Liver (tissue), 9 donors: Measurements from ENCODE around the gene CHCHD2. TPM values are rescaled to one million over a fixed set of nuclear protein-coding genes. Genes with fewer than 3 reads are reported as not detected.

Source experiments
- DNase-seq: peaks from one replicate; pipeline ENCODE4 v3.0.0-alpha.2; 2017; ENCODE audit warnings: low spot score
- H3K27ac ChIP-seq, 2 donors: one replicate each; pipeline ENCODE4 v1.7.0; 2013; ENCODE audit warnings: inconsistent platforms in 2 of 2, low read length in 2 of 2, control low read depth in 1 of 2, low read depth in 1 of 2, mild to moderate bottlenecking in 1 of 2
- H3K27me3 ChIP-seq, 4 donors: one replicate each; pipeline versions ENCODE4 v1.6.1 to v1.7.0; 2013; ENCODE audit warnings: low read length in 3 of 4, inconsistent platforms in 1 of 4, mild to moderate bottlenecking in 1 of 4, moderate library complexity in 1 of 4; ENCODE audit not compliant: control insufficient read depth in 4 of 4, insufficient read depth in 4 of 4
- H3K36me3 ChIP-seq, 4 donors: one replicate each; pipeline versions ENCODE4 v1.6.1 to v1.7.0; 2013; ENCODE audit warnings: low read length in 3 of 4, mild to moderate bottlenecking in 3 of 4, low read depth in 1 of 4, moderate library complexity in 1 of 4; ENCODE audit not compliant: control insufficient read depth in 4 of 4, insufficient read depth in 3 of 4
- H3K4me1 ChIP-seq, 4 donors: one replicate each; pipeline versions ENCODE4 v1.6.1 to v1.7.0; 2013; ENCODE audit warnings: low read length in 3 of 4, mild to moderate bottlenecking in 3 of 4, moderate library complexity in 1 of 4; ENCODE audit not compliant: control insufficient read depth in 4 of 4, insufficient read depth in 4 of 4
- H3K4me3 ChIP-seq, 3 donors: one replicate each; pipeline versions ENCODE4 v1.6.1 to v1.7.0; 2013; ENCODE audit warnings: low read length in 3 of 3, control low read depth in 1 of 3, low read depth in 1 of 3, mild to moderate bottlenecking in 1 of 3
- H3K9ac ChIP-seq, 2 donors: one replicate each; pipeline ENCODE4 v1.7.0; 2013; ENCODE audit warnings: low read length in 2 of 2, mild to moderate bottlenecking in 2 of 2, moderate library complexity in 2 of 2, control low read depth in 1 of 2, low read depth in 1 of 2
- H3K9me3 ChIP-seq, 4 donors: one replicate each; pipeline versions ENCODE4 v1.6.1 to v1.7.0; 2013; ENCODE audit warnings: low read length in 3 of 4; ENCODE audit not compliant: control insufficient read depth in 4 of 4
- ATF3 ChIP-seq: IDR thresholded peaks from 2 replicates; pipeline ENCODE4 v1.6.1; 2016; ENCODE audit warnings: antibody characterized with exemption
- CTCF ChIP-seq: fragments of 150-350 bp; IDR thresholded peaks from 2 replicates; pipeline ENCODE4 v1.5.1; 2017; ENCODE audit warnings: improper control_type of control experiment, low read depth, low read length; ENCODE audit not compliant: missing input control
- EGR1 ChIP-seq, 2 donors: IDR thresholded peaks; 2 replicates each; pipeline ENCODE4 v1.6.1; 2016 to 2018; ENCODE audit warnings: antibody characterized with exemption in 2 of 2, low read depth in 2 of 2
- FOXA1 ChIP-seq: IDR thresholded peaks from 2 replicates; pipeline ENCODE4 v1.6.1; 2016; ENCODE audit warnings: antibody characterized with exemption
- FOXA2 ChIP-seq: IDR thresholded peaks from 2 replicates; pipeline ENCODE4 v1.6.1; 2016; ENCODE audit warnings: antibody characterized with exemption
- GABPA ChIP-seq, 2 donors: IDR thresholded peaks in 1 of 2; conservative IDR thresholded peaks in 1 of 2; 2 replicates each; pipeline ENCODE4 v1.6.1; 2016; ENCODE audit warnings: antibody characterized with exemption in 2 of 2, mild to moderate bottlenecking in 1 of 2, moderate library complexity in 1 of 2
- HNF4A ChIP-seq, 2 donors: conservative IDR thresholded peaks; 2 replicates each; pipeline ENCODE4 v1.6.1; 2016; ENCODE audit warnings: antibody characterized with exemption in 2 of 2, mild to moderate bottlenecking in 2 of 2
- HNF4G ChIP-seq: IDR thresholded peaks from 2 replicates; pipeline ENCODE4 v1.6.1; 2016; ENCODE audit warnings: antibody characterized with exemption
- JUND ChIP-seq, 2 donors: IDR thresholded peaks; 2 replicates each; pipeline ENCODE4 v1.6.1; 2016; ENCODE audit warnings: antibody characterized with exemption in 2 of 2
- MAX ChIP-seq: IDR thresholded peaks from 2 replicates; pipeline ENCODE4 v1.6.1; 2016; ENCODE audit warnings: antibody characterized with exemption
- NR2F2 ChIP-seq: IDR thresholded peaks from 2 replicates; pipeline ENCODE4 v1.6.1; 2016; ENCODE audit warnings: antibody characterized with exemption
- RAD21 ChIP-seq, 2 donors: IDR thresholded peaks; 2 replicates each; pipeline ENCODE4 v1.6.1; 2016; ENCODE audit warnings: antibody characterized with exemption in 2 of 2, mild to moderate bottlenecking in 2 of 2
- REST ChIP-seq: IDR thresholded peaks from 2 replicates; pipeline ENCODE4 v1.6.1; 2016; ENCODE audit warnings: antibody characterized with exemption, mild to moderate bottlenecking
- RXRA ChIP-seq, 2 donors: IDR thresholded peaks; 2 replicates each; pipeline ENCODE4 v1.6.1; 2017 to 2018; ENCODE audit warnings: antibody characterized with exemption in 2 of 2, mild to moderate bottlenecking in 1 of 2
- SP1 ChIP-seq: IDR thresholded peaks from 2 replicates; pipeline ENCODE4 v1.6.1; 2018; ENCODE audit warnings: antibody characterized with exemption, mild to moderate bottlenecking
- TAF1 ChIP-seq: conservative IDR thresholded peaks from 2 replicates; pipeline ENCODE4 v1.6.1; 2016; ENCODE audit warnings: antibody characterized with exemption, mild to moderate bottlenecking
- YY1 ChIP-seq: IDR thresholded peaks from 2 replicates; pipeline ENCODE4 v1.6.1; 2016; ENCODE audit warnings: antibody characterized with exemption, mild to moderate bottlenecking
- ZBTB33 ChIP-seq: IDR thresholded peaks from 2 replicates; pipeline ENCODE4 v1.6.1; 2016; ENCODE audit warnings: antibody characterized with exemption
- WGBS: extraction: QIAGEN DNeasy Blood & Tissue Kit; methylation state at CpG from one replicate; pipeline ENCODE4 v1.1.7; 2013; 5-methylcytosine and 5-hydroxymethylcytosine counted together
- polyA plus RNA-seq, 2 donors: library from polyadenylated mRNA; stranded (reverse) in 1 of 2; unstranded in 1 of 2; fragments of 200-250 nt in 1 of 2; fragments of >200 nt in 1 of 2; fragmentation: Nextera tagmentation in 1 of 2; extraction: Ambion mirVana in 1 of 2; gene quantifications; one replicate each; pipeline versions ENCODE4 v1.2.1 to v1.2.3, GENCODE V29; 2013 to 2015
- total RNA-seq, 2 donors: library from RNA; depleted of rRNA; stranded (reverse); fragments of >200 nt; gene quantifications; one replicate each; pipeline ENCODE4 v1.2.3, GENCODE V29; 2014
- donor health status: healthy.
- donor health status: healthy.
- donor health status: healthy.
- donor health status: healthy.
- donor health status: healthy.

Gene CHCHD2
- total and polyA plus RNA-seq, 4 donors: 169 to 356 (median 252) TPM

GRCh38 chr7:56078196-56078595 lies 28.1 kb downstream of the CHCHD2 start:
- peaks cover 0 to 6% (median under 1%) of the 10 kb centered on the region in 4 donors for H3K36me3 ChIP-seq
- H3K9me3 ChIP-seq: no peaks in the 10 kb centered on the region
- no peaks in the 10 kb centered on the region for H3K27me3 ChIP-seq
- no peak overlapping the region for H3K9ac ChIP-seq
- DNase-seq: no peak
- H3K4me1 ChIP-seq: peaks cover 2 to 26% (median 20%) of the 10 kb centered on the region in 4 donors
- H3K27ac ChIP-seq: no peak overlapping the region
- TF ChIP-seq FOXA1 (no peak), NR2F2 (no peak), RXRA (IDR thresholded peaks at IDR 0.05) (no peak), REST (no peak), CTCF (no peak), GABPA (IDR thresholded peaks at IDR 0.05 in 1 of 2, conservative IDR thresholded peaks at IDR 0.05 in 1 of 2) (no peak), EGR1 (IDR thresholded peaks at IDR 0.05; ENCODE audit: low read depth in 2 of 2) (no peak), JUND (IDR thresholded peaks at IDR 0.05) (no peak), ATF3 (no peak), YY1 (no peak), HNF4G (no peak), ZBTB33 (no peak), FOXA2 (no peak), MAX (no peak), TAF1 (no peak), RAD21 (IDR thresholded peaks at IDR 0.05) (no peak), SP1 (no peak), HNF4A (conservative IDR thresholded peaks at IDR 0.05) (no peak)
- 97% methylated on average over 16 of the region's 16 CpGs for WGBS
- no peak overlapping the region for H3K4me3 ChIP-seq
